Lower lobe of right lung (tissue), 2 donors: ENCODE measurements around the gene FN3K. TPM values are rescaled to one million over a fixed set of nuclear protein-coding genes. Genes with fewer than 3 reads are reported as not detected.
"Not testable (repeated sequence)": the region's sequence is repeated elsewhere in the genome, so short reads cannot be mapped to it uniquely, and the experiment has no call there.

ENCODE experiments used
- ATAC-seq, 2 donors: fragments of 200-7000 bp; cut with Tn5 transposase; one replicate each; pipeline ENCODE4 v1.9.1; 2020 to 2022; ENCODE audit warnings: mild to moderate bottlenecking in 2 of 2, moderate library complexity in 2 of 2
- DNase-seq: peaks from one replicate; pipeline ENCODE4 v3.0.0-alpha.2; 2020
- H3K27ac ChIP-seq: fragments of 200-600 bp; one replicate; pipeline ENCODE4 v1.8.0; 2022
- H3K27me3 ChIP-seq: fragments of 200-600 bp; one replicate; pipeline ENCODE4 v1.8.0; 2022; ENCODE audit warnings: low read depth
- H3K36me3 ChIP-seq: fragments of 200-600 bp; one replicate; pipeline ENCODE4 v1.8.0; 2022; ENCODE audit warnings: mild to moderate bottlenecking
- H3K4me1 ChIP-seq: fragments of 200-600 bp; one replicate; pipeline ENCODE4 v1.8.0; 2022
- H3K4me3 ChIP-seq: fragments of 200-600 bp; one replicate; pipeline ENCODE4 v1.8.0; 2022; ENCODE audit warnings: mild to moderate bottlenecking
- H3K9me3 ChIP-seq: fragments of 200-600 bp; one replicate; pipeline ENCODE4 v1.8.0; 2022
- CTCF ChIP-seq: fragments of 200-600 bp; IDR thresholded peaks from one replicate; pipeline ENCODE4 v1.8.0; 2022; ENCODE audit warnings: antibody characterized with exemption, mild to moderate bottlenecking
- intact Hi-C: fragments of 100-400 bp; cut with DNase I; formaldehyde crosslinking; loops from one replicate; pipeline ENCODE4 v1.11.0; 2022
- total RNA-seq: library from RNA; stranded (reverse); fragmentation: NEBNext Ultra II Directional; extraction: Animal tissue kit (Norgen Biotek cat#: 25700); gene quantifications from one replicate; pipeline ENCODE4 v1.2.1, GENCODE V29; 2021
- donor health status: DM: no; HTN: yes; CAD: no; lungs with severe emphysema.

Gene FN3K
- total RNA-seq, 1 donor from 2014 or later, result 27.9 TPM

- ATAC-seq (peak; percentile 59 to 80), DNase-seq (peak; percentile 69)
- Histone ChIP-seq H3K27me3 (no peaks in the 10 kb centered on the region), H3K36me3 (peaks cover 35% of the 10 kb centered on the region), H3K4me3 (no peak overlapping the region), H3K4me1 (peaks cover 17% of the 10 kb centered on the region), H3K27ac (no peak overlapping the region), H3K9me3 (peaks cover 4% of the 10 kb centered on the region)
- intact Hi-C loops, result no loop called here
- no peak for TF ChIP-seq CTCF
Measured at GRCh38 chr17:82737967-82738877, 2.8 kb downstream of the FN3K start.

GRCh38 chr17:82740906-82741759 lies 5.7 kb downstream of the FN3K start:
- Histone ChIP-seq H3K36me3 (peaks cover 36% of the 10 kb centered on the region), H3K4me1 (peaks cover 7% of the 10 kb centered on the region), H3K27me3 (no peaks in the 10 kb centered on the region), H3K9me3 (peaks cover 4% of the 10 kb centered on the region), H3K4me3 (no peak overlapping the region), H3K27ac (no peak overlapping the region)
- ATAC-seq (no peak), DNase-seq (peak; percentile 18)
- intact Hi-C loops, result no loop called here
- no peak for TF ChIP-seq CTCF

GRCh38 chr17:82743344-82744219 lies 8.2 kb downstream of the FN3K start:
- Histone ChIP-seq H3K36me3 (peaks cover 36% of the 10 kb centered on the region), H3K27ac (no peak overlapping the region), H3K4me1 (no peaks in the 10 kb centered on the region), H3K4me3 (no peak overlapping the region), H3K27me3 (no peaks in the 10 kb centered on the region), H3K9me3 (peaks cover 4% of the 10 kb centered on the region)
- peak; percentile 38 for DNase-seq
- intact Hi-C loops, result no loop called here
- TF ChIP-seq CTCF, result no peak
- ATAC-seq, result peak in 1 of 2 donors; percentile 45

- DNase-seq, result peak; percentile 17
- H3K4me3 ChIP-seq, H3K27me3 ChIP-seq, ATAC-seq, intact Hi-C loops, H3K9me3 ChIP-seq, H3K27ac ChIP-seq, H3K4me1 ChIP-seq: not testable (repeated sequence)
- H3K36me3 ChIP-seq, result peaks cover 34% of the 10 kb centered on the region
Measured at GRCh38 chr17:82744736-82745135, 9.3 kb downstream of the FN3K start.

GRCh38 chr17:82745524-82745923 lies 10.1 kb downstream of the FN3K start:
- peaks cover 26% of the 10 kb centered on the region for H3K36me3 ChIP-seq
- H3K27ac ChIP-seq, result peak overlapping the region; percentile 46
- peaks cover 4% of the 10 kb centered on the region for H3K9me3 ChIP-seq
- no peak for TF ChIP-seq CTCF
- H3K4me1 ChIP-seq, result no peaks in the 10 kb centered on the region
- ATAC-seq (peak; percentile 42 to 71), DNase-seq (peak; percentile 15)
- no peaks in the 10 kb centered on the region for H3K27me3 ChIP-seq
- intact Hi-C loops, result no loop called here
- no peak overlapping the region for H3K4me3 ChIP-seq
